MCF 10A (cell line): ENCODE data around the gene MYH10. TPM values are rescaled to one million over a fixed set of nuclear protein-coding genes. Genes with fewer than 3 reads are reported as not detected.

Experiments
- BruUV-seq: library from RNA; stranded (reverse); fragments of 400-500 nt; replicated peaks from 2 replicates; lab custom pipeline; 2021; lab: Mats Ljungman, UMichigan
- CTCF ChIA-PET: fragments of 300-600 bp; sonication (Branson Sonifier 250); formaldehyde crosslinking; extraction: SDS; loops from one replicate; lab custom pipeline; 2021; ENCODE audit warnings: antibody characterized with exemption, inconsistent platforms; lab: Yijun Ruan, JAX
- POLR2A ChIA-PET: fragments of 300-600, 350-650 bp; sonication (Branson Sonifier 250); formaldehyde crosslinking; extraction: SDS; loops from one replicate; lab custom pipeline; 2020; ENCODE audit warnings: antibody characterized with exemption, inconsistent platforms; lab: Yijun Ruan, JAX
- DNase-seq: peaks from one replicate; pipeline ENCODE4 v3.0.0-alpha.2; 2018; ENCODE audit not compliant: unreplicated experiment
- H3K27ac Mint-ChIP-seq: one replicate; pipeline ENCODE4 v1.8.0; 2022; ENCODE audit warnings: mild to moderate bottlenecking, low read depth, mixed read lengths; ENCODE audit not compliant: unreplicated experiment
- H3K27me3 Mint-ChIP-seq: one replicate; pipeline ENCODE4 v1.8.0; 2022; ENCODE audit warnings: mixed read lengths; ENCODE audit not compliant: insufficient read depth, unreplicated experiment
- H3K36me3 Mint-ChIP-seq: one replicate; pipeline ENCODE4 v1.8.0; 2022; ENCODE audit warnings: mild to moderate bottlenecking, moderate library complexity, mixed read lengths; ENCODE audit not compliant: insufficient read depth, unreplicated experiment
- H3K4me1 Mint-ChIP-seq: one replicate; pipeline ENCODE4 v1.8.0; 2022; ENCODE audit warnings: mixed read lengths; ENCODE audit not compliant: insufficient read depth, unreplicated experiment
- H3K4me3 Mint-ChIP-seq: one replicate; pipeline ENCODE4 v1.8.0; 2022; ENCODE audit warnings: mild to moderate bottlenecking, moderate library complexity, mixed read lengths; ENCODE audit not compliant: unreplicated experiment
- H3K9me3 Mint-ChIP-seq: one replicate; pipeline ENCODE4 v1.8.0; 2022; ENCODE audit warnings: mixed read lengths; ENCODE audit not compliant: unreplicated experiment
- CTCF ChIP-seq: fragments of 200-600 bp; IDR thresholded peaks from one replicate; pipeline ENCODE4 v1.8.0; 2022; ENCODE audit warnings: antibody characterized with exemption, mild to moderate bottlenecking; ENCODE audit not compliant: unreplicated experiment
- intact Hi-C: fragments of 100-400 bp; cut with micrococcal nuclease; formaldehyde crosslinking; loops from 2 replicates; pipeline ENCODE4 v1.14.1; 2022
- total RNA-seq: library from RNA; stranded (reverse); gene quantifications from 2 replicates; pipeline ENCODE4 v1.2.3, GENCODE V29; 2022

MYH10 gene
- total RNA-seq, 1 experiment from 2014 or later: 43.0 TPM

- no TSS peak for BruUV-seq
- no peak overlapping the region for H3K4me3 Mint-ChIP-seq
- ChIA-PET POLR2A (no interaction called here), CTCF (no interaction called here)
- H3K27ac Mint-ChIP-seq: no peak overlapping the region
- no peaks in the 10 kb centered on the region for H3K36me3 Mint-ChIP-seq
- TF ChIP-seq CTCF: no peak
- H3K27me3 Mint-ChIP-seq: peaks cover 22% of the 10 kb centered on the region
- no peak for DNase-seq
- intact Hi-C loops: no loop called here
- H3K9me3 Mint-ChIP-seq: no peaks in the 10 kb centered on the region
- no peaks in the 10 kb centered on the region for H3K4me1 Mint-ChIP-seq
Measured at GRCh38 chr17:8644507-8644902, 14.0 kb upstream of the MYH10 start.

GRCh38 chr17:8643855-8644506 is 13.5 kb upstream of the MYH10 start:
- intact Hi-C loops: no loop called here
- Mint-ChIP-seq H3K9me3 (no peaks in the 10 kb centered on the region), H3K4me1 (no peaks in the 10 kb centered on the region), H3K27ac (no peak overlapping the region), H3K4me3 (no peak overlapping the region), H3K27me3 (peaks cover 22% of the 10 kb centered on the region), H3K36me3 (no peaks in the 10 kb centered on the region)
- POLR2A ChIA-PET: interaction anchor here (0.6 kb wide), 1 partner anchor 79 kb away, joined by 4 read pairs; no protein-coding TSS in a partner anchor
- CTCF ChIA-PET: interaction anchor here (0.7 kb wide), 1 partner anchor 506 kb away, joined by 3 read pairs; no protein-coding TSS in a partner anchor
- TF ChIP-seq CTCF: no peak
- BruUV-seq: no TSS peak
- no peak for DNase-seq

GRCh38 chr17:8639709-8640108 is 9.2 kb upstream of the MYH10 start:
- TF ChIP-seq CTCF: no peak
- Mint-ChIP-seq H3K27me3 (peaks cover 15% of the 10 kb centered on the region), H3K9me3 (no peaks in the 10 kb centered on the region), H3K27ac (no peak overlapping the region), H3K36me3 (no peaks in the 10 kb centered on the region), H3K4me3 (no peak overlapping the region), H3K4me1 (no peaks in the 10 kb centered on the region)
- intact Hi-C loops: loop anchor here (10.0 kb wide), 1 partner anchor 85 kb away; no protein-coding TSS in a partner anchor
- no TSS peak for BruUV-seq
- DNase-seq: no peak
- ChIA-PET POLR2A (interaction anchor here (0.6 to 1.4 kb wide), 2 partner anchors 12 to 186 kb away, joined by 3 to 4 read pairs; no protein-coding TSS in a partner anchor), CTCF (no interaction called here)

GRCh38 chr17:8632061-8632460 is 1.5 kb upstream of the MYH10 start:
- Mint-ChIP-seq H3K27me3 (no peaks in the 10 kb centered on the region), H3K36me3 (no peaks in the 10 kb centered on the region), H3K4me3 (no peak overlapping the region), H3K4me1 (peaks cover 15% of the 10 kb centered on the region), H3K9me3 (no peaks in the 10 kb centered on the region), H3K27ac (no peak overlapping the region)
- intact Hi-C loops: loop anchor here (5.0 to 10.0 kb wide), 3 partner anchors 93 to 155 kb away; no protein-coding TSS in a partner anchor
- BruUV-seq: no TSS peak
- DNase-seq: no peak
- TF ChIP-seq CTCF: no peak
- POLR2A ChIA-PET: interaction anchor here (0.8 to 2.3 kb wide), 4 partner anchors 17 to 91 kb away, joined by 3 to 22 read pairs (median 5); no protein-coding TSS in a partner anchor
- CTCF ChIA-PET: interaction anchor here (0.8 kb wide), 1 partner anchor 51 kb away, joined by 5 read pairs; no protein-coding TSS in a partner anchor
